Muscle of leg (tissue), 11 donors: ENCODE measurements around the gene CALHM5. TPM values are rescaled to one million over a fixed set of nuclear protein-coding genes. Genes with fewer than 3 reads are reported as not detected.

Experiments used
- DNase-seq: peaks from one replicate; pipeline ENCODE4 v3.0.0; 2013
- H3K27ac ChIP-seq: one replicate; pipeline ENCODE4 v1.5.1; 2013; ENCODE audit warnings: mild to moderate bottlenecking, low read length, control low read depth
- H3K27me3 ChIP-seq: one replicate; pipeline ENCODE4 v1.6.1; 2013; ENCODE audit warnings: low read length; ENCODE audit not compliant: control insufficient read depth, insufficient read depth
- H3K36me3 ChIP-seq: one replicate; pipeline ENCODE4 v1.6.1; 2013; ENCODE audit warnings: low read length; ENCODE audit not compliant: control insufficient read depth, insufficient read depth
- H3K4me1 ChIP-seq: one replicate; pipeline ENCODE4 v1.6.1; 2013; ENCODE audit warnings: low read length; ENCODE audit not compliant: control insufficient read depth, insufficient read depth
- H3K4me3 ChIP-seq: one replicate; pipeline ENCODE4 v1.5.1; 2013; ENCODE audit warnings: low read length, control low read depth
- H3K9me3 ChIP-seq: replicated peaks from 2 replicates; pipeline ENCODE4 v1.6.1; 2013; ENCODE audit warnings: low read depth, low read length; ENCODE audit not compliant: control insufficient read depth
- WGBS: methylation state at CpG from one replicate; pipeline ENCODE4 v1.1.5; 2013; ENCODE audit warnings: missing lambda C conversion rate; ENCODE audit not compliant: insufficient coverage; 5-methylcytosine and 5-hydroxymethylcytosine counted together
- polyA plus RNA-seq, 8 donors: library from polyadenylated mRNA; unstranded; fragments of 120-200 nt; gene quantifications; one replicate each; pipeline versions ENCODE4 v1.2.1 to v1.2.3, GENCODE V29; 2013; ENCODE audit warnings: inconsistent platforms in 1 of 8, low replicate concordance in 1 of 8; ENCODE audit not compliant: insufficient read length in 8 of 8, insufficient read depth in 1 of 8
- total RNA-seq: library from RNA; stranded (reverse); fragments of 120-200 nt; gene quantifications from one replicate; pipeline ENCODE4 v1.2.4, GENCODE V29; 2013

The CALHM5 gene
- total and polyA plus RNA-seq, 9 donors: 1.9 to 4.1 (median 2.7) TPM

GRCh38 chr6:116497113-116497676 is 14.2 kb upstream of the CALHM5 start:
- peak; percentile 42 for DNase-seq
- Histone ChIP-seq H3K27me3 (no peaks in the 10 kb centered on the region), H3K27ac (no peak overlapping the region), H3K4me1 (no peaks in the 10 kb centered on the region), H3K36me3 (no peaks in the 10 kb centered on the region), H3K9me3 (no peaks in the 10 kb centered on the region), H3K4me3 (no peak overlapping the region)
- WGBS: no CpG with 5 or more reads among the region's 3 CpGs

GRCh38 chr6:116500969-116501433 is 10.4 kb upstream of the CALHM5 start:
- WGBS: 81% methylated on average over 9 of the region's 9 CpGs

GRCh38 chr6:116507324-116507723 is 4.1 kb upstream of the CALHM5 start:
- no peak for DNase-seq
- H3K36me3 ChIP-seq: no peaks in the 10 kb centered on the region
- H3K4me1 ChIP-seq: peaks cover 3% of the 10 kb centered on the region
- H3K4me3 ChIP-seq: no peak overlapping the region
- H3K27ac ChIP-seq: no peak overlapping the region
- H3K27me3 ChIP-seq: no peaks in the 10 kb centered on the region
- H3K9me3 ChIP-seq: no peaks in the 10 kb centered on the region
- no CpG with 5 or more reads among the region's 3 CpGs for WGBS

More at GRCh38 chr6:116500969-116501433, 10.4 kb upstream of the CALHM5 start:
- Histone ChIP-seq H3K27ac (no peak overlapping the region), H3K9me3 (no peaks in the 10 kb centered on the region), H3K4me3 (no peak overlapping the region), H3K36me3 (no peaks in the 10 kb centered on the region), H3K4me1 (no peaks in the 10 kb centered on the region), H3K27me3 (no peaks in the 10 kb centered on the region)
- DNase-seq: no peak

GRCh38 chr6:116508527-116508926 is 2.9 kb upstream of the CALHM5 start:
- peaks cover 3% of the 10 kb centered on the region for H3K4me1 ChIP-seq
- H3K36me3 ChIP-seq: no peaks in the 10 kb centered on the region
- H3K9me3 ChIP-seq: no peaks in the 10 kb centered on the region
- H3K4me3 ChIP-seq: no peak overlapping the region
- H3K27me3 ChIP-seq: no peaks in the 10 kb centered on the region
- no peak for DNase-seq
- no peak overlapping the region for H3K27ac ChIP-seq

GRCh38 chr6:116512111-116512559 is 696 bp downstream of the CALHM5 start:
- no peaks in the 10 kb centered on the region for H3K27me3 ChIP-seq
- 20% methylated on average over 1 of the region's 4 CpGs for WGBS
- peaks cover 3% of the 10 kb centered on the region for H3K4me1 ChIP-seq
- DNase-seq: peak; percentile 59
- H3K4me3 ChIP-seq: peak overlapping the region; percentile 39
- peaks cover 2% of the 10 kb centered on the region for H3K36me3 ChIP-seq
- no peaks in the 10 kb centered on the region for H3K9me3 ChIP-seq
- H3K27ac ChIP-seq: peak overlapping the region; percentile 90

GRCh38 chr6:116512734-116513133 is 1.3 kb downstream of the CALHM5 start:
- DNase-seq: peak; percentile 65
- Histone ChIP-seq H3K27ac (peak overlapping the region; percentile 90), H3K4me1 (peaks cover 3% of the 10 kb centered on the region), H3K4me3 (peak overlapping the region; percentile 39), H3K9me3 (no peaks in the 10 kb centered on the region), H3K36me3 (peaks cover 2% of the 10 kb centered on the region), H3K27me3 (no peaks in the 10 kb centered on the region)

GRCh38 chr6:116513224-116513875 is 1.9 kb downstream of the CALHM5 start:
- Histone ChIP-seq H3K4me3 (no peak overlapping the region), H3K27me3 (no peaks in the 10 kb centered on the region), H3K36me3 (peaks cover 2% of the 10 kb centered on the region), H3K9me3 (no peaks in the 10 kb centered on the region), H3K27ac (no peak overlapping the region), H3K4me1 (peaks cover 3% of the 10 kb centered on the region)
- 86% methylated on average over 2 of the region's 2 CpGs for WGBS
- no peak for DNase-seq

- WGBS: 87% methylated on average over 2 of the region's 4 CpGs
- Histone ChIP-seq H3K9me3 (no peaks in the 10 kb centered on the region), H3K36me3 (peaks cover 2% of the 10 kb centered on the region), H3K27ac (no peak overlapping the region), H3K4me3 (no peak overlapping the region), H3K27me3 (no peaks in the 10 kb centered on the region), H3K4me1 (peaks cover 3% of the 10 kb centered on the region)
- no peak for DNase-seq
These were observed 2.7 kb downstream of the CALHM5 start for GRCh38 chr6:116514111-116514510.

GRCh38 chr6:116515141-116515540 is 3.7 kb downstream of the CALHM5 start:
- peaks cover 3% of the 10 kb centered on the region for H3K4me1 ChIP-seq
- H3K9me3 ChIP-seq: no peaks in the 10 kb centered on the region
- DNase-seq: no peak
- H3K27me3 ChIP-seq: no peaks in the 10 kb centered on the region
- no peak overlapping the region for H3K4me3 ChIP-seq
- H3K36me3 ChIP-seq: peaks cover 2% of the 10 kb centered on the region
- no peak overlapping the region for H3K27ac ChIP-seq

GRCh38 chr6:116518621-116519368 is 7.4 kb downstream of the CALHM5 start:
- no peaks in the 10 kb centered on the region for H3K27me3 ChIP-seq
- peaks cover 2% of the 10 kb centered on the region for H3K36me3 ChIP-seq
- no peaks in the 10 kb centered on the region for H3K9me3 ChIP-seq
- no peak overlapping the region for H3K27ac ChIP-seq
- no peak for DNase-seq
- H3K4me1 ChIP-seq: no peaks in the 10 kb centered on the region
- H3K4me3 ChIP-seq: no peak overlapping the region
- 100% methylated on average over 2 of the region's 4 CpGs for WGBS
